ENCODE data around the gene USP14. TPM values are rescaled to one million over a fixed set of nuclear protein-coding genes. Genes with fewer than 3 reads are reported as not detected.

Gene USP14
- total and polyA plus RNA-seq, 2 experiments from 2014 or later = 82.4 to 83.5 TPM

DNA sequence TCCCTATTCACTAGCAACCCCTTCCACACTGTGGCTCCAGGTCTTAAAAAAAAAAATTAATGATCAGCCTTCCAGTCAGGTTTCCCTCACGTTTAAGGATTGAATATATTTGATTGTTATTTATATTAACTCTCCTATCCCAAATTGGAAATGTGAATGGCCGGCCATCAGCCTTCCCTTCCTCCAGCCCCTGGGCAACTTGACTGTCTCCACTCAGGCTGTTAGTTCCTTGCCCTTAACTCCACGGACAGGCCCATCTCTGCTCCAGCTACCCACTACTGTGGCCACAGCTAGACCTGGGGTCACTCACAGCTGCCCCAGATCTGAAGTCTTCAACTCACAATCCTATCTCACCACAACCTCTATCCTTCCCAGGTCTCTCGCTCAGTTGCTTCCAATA lies 69.5 kb downstream of the USP14 start (continued):
- TF ChIP-seq ETS1 (IDR thresholded peaks at IDR 0.05) = no peak
- no peak for TF ChIP-seq EZH2 (IDR thresholded peaks at IDR 0.05; ENCODE audit: low read depth, unreplicated experiment)
- no peak for TF ChIP-seq ZNF114 (CRISPR knock-in tag; IDR thresholded peaks at IDR 0.05)
- TF ChIP-seq POLR2AphosphoS5 (IDR thresholded peaks at IDR 0.05; ENCODE audit: low read depth) = no peak

DNA sequence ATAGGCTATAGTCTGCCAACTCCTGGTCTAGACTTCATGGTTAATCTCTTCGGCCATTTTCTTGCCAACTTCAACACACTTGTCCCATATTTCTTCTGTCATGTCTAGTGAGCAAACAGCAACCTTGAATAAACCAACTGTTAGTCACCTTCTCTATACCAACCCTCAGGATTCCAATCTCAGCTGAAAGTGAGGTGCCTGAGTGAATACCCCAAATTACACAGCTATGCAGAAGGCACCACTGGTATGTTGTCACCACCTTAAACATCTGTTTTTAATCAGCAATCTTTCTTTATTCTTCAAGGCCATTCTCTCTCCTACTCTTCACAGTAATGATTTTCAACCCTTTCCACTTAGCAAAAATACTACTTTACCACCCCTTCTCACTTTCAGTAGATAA lies 70.2 kb downstream of the USP14 start:
- no peaks in the 10 kb centered on the region for H3K9me3 Mint-ChIP-seq
- H3F3A ChIP-seq (replicated peaks; ENCODE audit: low read depth) = no peaks in the 10 kb centered on the region
- TF ChIP-seq EZH2phosphoT487 (IDR thresholded peaks at IDR 0.05; ENCODE audit: unreplicated experiment) = no peak
- no peak for TF ChIP-seq REST (IDR thresholded peaks at IDR 0.05; ENCODE audit: unreplicated experiment)
- TF ChIP-seq ZNF462 (CRISPR knock-in tag; IDR thresholded peaks at IDR 0.05) = no peak
- no peak for TF ChIP-seq POLR2AphosphoS5 (IDR thresholded peaks at IDR 0.05; ENCODE audit: low read depth)
- no peak for TF ChIP-seq CREB1 (CRISPR knock-in tag; IDR thresholded peaks at IDR 0.05; ENCODE audit: low read depth)
- ATAC-seq (no peak), DNase-seq (ENCODE audit: low spot score) (no peak)
- H3K4me3 ChIP-seq = no peak overlapping the region
- no peaks in the 10 kb centered on the region for H3K9me2 ChIP-seq (ENCODE audit: insufficient read depth)
- no peaks in the 10 kb centered on the region for H3K79me2 ChIP-seq (replicated peaks; ENCODE audit: insufficient read depth)
- H3K4me3 Mint-ChIP-seq = no peak overlapping the region
- H3K27ac Mint-ChIP-seq = no peak overlapping the region
- H4K20me1 ChIP-seq (replicated peaks; ENCODE audit: insufficient read depth) = peaks cover 11% of the 10 kb centered on the region; the same call in 1 of the 2 replicates
- H3K27me3 Mint-ChIP-seq (ENCODE audit: insufficient read depth, low read depth, poor library complexity) = no peaks in the 10 kb centered on the region
- no peaks in the 10 kb centered on the region for H3K4me1 ChIP-seq (ENCODE audit: insufficient read depth)
- H3K27ac ChIP-seq (ENCODE audit: low read depth) = no peak overlapping the region
- H3K36me3 ChIP-seq (ENCODE audit: insufficient read depth) = peaks cover 15% of the 10 kb centered on the region
- no peaks in the 10 kb centered on the region for H3K27me3 ChIP-seq (ENCODE audit: insufficient read depth)
- no peak overlapping the region for H3K4me2 ChIP-seq
- no peak overlapping the region for H2AFZ ChIP-seq
- peaks cover 30% of the 10 kb centered on the region; the same call in 2 of the 3 replicates for H3K36me3 Mint-ChIP-seq (ENCODE audit: low read depth)
- no peaks in the 10 kb centered on the region for H3K4me1 Mint-ChIP-seq

Measured in GM23338 (cell line).